Progenitor cell of endocrine pancreas (in vitro differentiated cells): ENCODE data around the gene SLC1A4. TPM values are rescaled to one million over a fixed set of nuclear protein-coding genes. Genes with fewer than 3 reads are reported as not detected.

Experiments
- DNase-seq: peaks from one replicate; pipeline ENCODE4 v3.0.0; 2021; ENCODE audit warnings: low spot score; ENCODE audit not compliant: unreplicated experiment
- H3K27ac Mint-ChIP-seq: 2 replicates; pipeline ENCODE4 v1.8.0; 2021; ENCODE audit warnings: mild to moderate bottlenecking, moderate library complexity, mixed read lengths
- H3K27me3 Mint-ChIP-seq: 2 replicates; pipeline ENCODE4 v1.8.0; 2021; ENCODE audit warnings: mixed read lengths
- H3K36me3 Mint-ChIP-seq: 2 replicates; pipeline ENCODE4 v1.8.0; 2022; ENCODE audit warnings: mixed read lengths; ENCODE audit not compliant: insufficient read depth
- H3K4me1 Mint-ChIP-seq: 2 replicates; pipeline ENCODE4 v1.8.0; 2021; ENCODE audit warnings: low read depth, mixed read lengths
- H3K4me3 Mint-ChIP-seq: 2 replicates; pipeline ENCODE4 v1.8.0; 2021; ENCODE audit warnings: low read depth, mild to moderate bottlenecking, moderate library complexity, mixed read lengths
- H3K9me3 Mint-ChIP-seq: 2 replicates; pipeline ENCODE4 v1.8.0; 2021; ENCODE audit warnings: low read depth, mixed read lengths
- total RNA-seq: library from RNA; stranded (reverse); gene quantifications from 2 replicates; pipeline ENCODE4 v1.2.1, GENCODE V29; 2021
- TF ChIP-seq, protein P1 (sequence below): fragments of 200-600 bp; sonication (generic); IDR thresholded peaks from one replicate; pipeline ENCODE4 v1.5.0; 2021; ENCODE audit warnings: antibody characterized with exemption, mild to moderate bottlenecking; ENCODE audit not compliant: unreplicated experiment

Gene SLC1A4
- total RNA-seq, 1 donor from 2014 or later = 12.5 TPM

DNA sequence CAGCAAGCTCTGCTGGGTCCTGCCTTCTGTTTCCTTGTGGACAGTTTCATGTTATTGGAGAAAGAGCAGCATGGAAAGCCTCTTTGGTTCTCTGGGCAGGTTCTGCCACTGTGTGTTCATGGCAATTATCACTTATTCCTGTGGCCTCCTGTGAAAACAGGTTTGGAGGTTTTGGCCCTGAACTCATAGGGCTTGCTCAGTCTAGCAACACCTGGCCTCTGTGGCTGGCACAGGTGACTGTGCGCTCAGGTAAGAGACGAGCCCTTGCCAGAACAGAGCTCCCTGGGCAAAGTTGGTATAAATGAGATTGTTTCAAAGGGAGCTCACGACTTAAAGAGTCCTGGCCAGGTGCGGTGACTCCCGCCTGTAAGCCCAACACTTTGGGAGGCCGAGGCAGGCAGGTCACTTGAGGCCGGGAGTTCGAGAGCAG lies 72.7 kb downstream of the SLC1A4 start:
- DNase-seq = no peak
- no peaks in the 10 kb centered on the region for H3K27me3 Mint-ChIP-seq
- TF ChIP-seq, protein P1, sequence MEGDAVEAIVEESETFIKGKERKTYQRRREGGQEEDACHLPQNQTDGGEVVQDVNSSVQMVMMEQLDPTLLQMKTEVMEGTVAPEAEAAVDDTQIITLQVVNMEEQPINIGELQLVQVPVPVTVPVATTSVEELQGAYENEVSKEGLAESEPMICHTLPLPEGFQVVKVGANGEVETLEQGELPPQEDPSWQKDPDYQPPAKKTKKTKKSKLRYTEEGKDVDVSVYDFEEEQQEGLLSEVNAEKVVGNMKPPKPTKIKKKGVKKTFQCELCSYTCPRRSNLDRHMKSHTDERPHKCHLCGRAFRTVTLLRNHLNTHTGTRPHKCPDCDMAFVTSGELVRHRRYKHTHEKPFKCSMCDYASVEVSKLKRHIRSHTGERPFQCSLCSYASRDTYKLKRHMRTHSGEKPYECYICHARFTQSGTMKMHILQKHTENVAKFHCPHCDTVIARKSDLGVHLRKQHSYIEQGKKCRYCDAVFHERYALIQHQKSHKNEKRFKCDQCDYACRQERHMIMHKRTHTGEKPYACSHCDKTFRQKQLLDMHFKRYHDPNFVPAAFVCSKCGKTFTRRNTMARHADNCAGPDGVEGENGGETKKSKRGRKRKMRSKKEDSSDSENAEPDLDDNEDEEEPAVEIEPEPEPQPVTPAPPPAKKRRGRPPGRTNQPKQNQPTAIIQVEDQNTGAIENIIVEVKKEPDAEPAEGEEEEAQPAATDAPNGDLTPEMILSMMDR = no peak
- H3K27ac Mint-ChIP-seq = no peak overlapping the region
- peaks cover 2% of the 10 kb centered on the region for H3K36me3 Mint-ChIP-seq
- no peaks in the 10 kb centered on the region for H3K9me3 Mint-ChIP-seq
- H3K4me3 Mint-ChIP-seq = no peak overlapping the region
- H3K4me1 Mint-ChIP-seq = peaks cover 21% of the 10 kb centered on the region

DNA sequence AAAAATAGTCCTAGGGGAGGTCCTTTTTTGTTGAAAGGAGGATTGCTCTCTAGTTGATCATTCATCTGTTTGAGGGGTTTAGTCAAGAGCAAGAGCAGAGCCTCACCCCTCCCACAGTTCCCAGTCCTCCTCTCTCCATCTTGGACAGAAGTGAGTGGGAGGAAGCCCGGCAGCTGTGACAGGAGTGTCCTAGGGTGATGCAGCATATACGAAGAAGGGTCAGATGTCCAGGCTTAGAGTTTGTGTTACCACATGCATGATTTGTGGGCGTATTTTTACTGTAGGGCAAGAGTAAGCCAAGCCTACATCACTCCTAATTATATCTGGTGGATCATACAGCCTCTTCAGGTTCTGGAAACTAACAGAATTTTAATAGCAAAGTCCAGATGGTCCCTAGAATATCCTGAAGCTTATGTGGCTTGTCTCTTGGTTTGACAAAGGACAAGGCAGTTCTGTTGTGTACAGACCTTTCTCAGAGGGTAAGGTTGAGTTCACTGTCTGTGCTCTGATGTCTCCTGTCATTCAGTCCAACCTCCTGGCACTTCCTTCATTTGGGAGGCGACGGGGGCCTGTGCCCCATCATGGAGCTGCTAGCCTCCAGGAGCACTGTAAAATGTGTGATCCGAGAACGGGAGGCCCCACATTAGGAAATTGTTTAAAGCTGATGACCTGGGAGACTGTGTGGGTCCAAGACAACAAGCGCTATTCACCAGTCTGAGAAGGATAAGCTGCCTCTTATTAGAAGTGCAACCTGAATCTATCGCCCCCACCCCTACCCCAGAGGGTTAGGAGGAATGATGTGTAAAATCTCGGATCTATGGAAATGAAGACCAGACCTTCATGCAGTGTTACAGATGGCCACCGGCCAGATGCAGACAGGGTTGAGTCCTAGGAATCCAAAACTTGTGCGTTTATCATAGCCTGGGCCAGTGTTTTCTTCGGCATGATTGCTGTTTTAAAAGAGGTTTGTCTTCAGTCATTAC lies 73.9 kb downstream of the SLC1A4 start:
- Mint-ChIP-seq H3K4me3 (no peak overlapping the region), H3K4me1 (peaks cover 12% of the 10 kb centered on the region)

DNA sequence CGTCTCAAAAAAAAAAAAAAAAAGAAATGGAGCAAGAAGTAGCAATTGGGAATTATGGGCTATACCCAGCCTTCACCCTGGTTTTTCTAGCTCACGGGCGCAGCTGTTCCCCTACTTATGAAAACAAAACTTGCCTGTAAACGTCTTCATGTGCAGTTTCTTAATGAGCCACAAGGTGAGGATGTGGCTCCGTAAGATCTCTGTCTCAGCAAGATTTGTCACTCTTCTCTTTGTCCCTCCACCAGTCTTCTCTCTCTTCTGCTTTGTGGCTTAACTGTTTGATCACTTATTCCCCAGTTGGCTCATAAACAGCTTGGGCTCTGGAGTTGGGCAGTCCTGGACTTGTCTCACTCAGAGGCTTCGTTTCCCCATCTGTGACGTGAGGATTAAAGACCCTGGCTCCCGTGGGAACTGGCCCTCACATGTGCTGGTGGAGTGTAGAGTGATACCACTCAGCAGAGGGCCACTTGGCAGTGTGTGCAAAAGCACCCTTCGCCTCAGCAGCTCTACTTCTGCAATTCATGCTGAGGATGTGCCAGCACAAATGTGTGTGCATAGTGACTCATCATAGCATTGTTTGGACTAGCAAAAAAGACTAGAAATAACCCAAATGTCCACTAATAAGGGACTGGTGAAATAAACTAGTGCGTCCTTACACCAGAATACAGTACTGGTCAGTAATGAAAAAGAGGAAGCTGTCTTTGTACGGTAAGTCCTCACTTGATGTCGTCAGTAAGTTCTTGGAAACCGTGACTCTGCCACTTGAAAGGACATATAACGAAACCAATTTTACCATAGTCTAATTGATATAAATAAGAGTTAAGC lies 75.7 kb downstream of the SLC1A4 start:
- no peaks in the 10 kb centered on the region for H3K27me3 Mint-ChIP-seq
- no peak overlapping the region for H3K4me3 Mint-ChIP-seq
- TF ChIP-seq, protein P1 = peak; percentile 62
- peaks cover 11% of the 10 kb centered on the region for H3K4me1 Mint-ChIP-seq
- no peaks in the 10 kb centered on the region for H3K9me3 Mint-ChIP-seq
- no peak overlapping the region for H3K27ac Mint-ChIP-seq
- no peak for DNase-seq
- peaks cover 2% of the 10 kb centered on the region for H3K36me3 Mint-ChIP-seq

More for the DNA sequence above, 73.9 kb downstream of the SLC1A4 start:
- no peaks in the 10 kb centered on the region for H3K9me3 Mint-ChIP-seq
- H3K36me3 Mint-ChIP-seq = peaks cover 2% of the 10 kb centered on the region
- DNase-seq = no peak
- no peaks in the 10 kb centered on the region for H3K27me3 Mint-ChIP-seq
- TF ChIP-seq, protein P1 = no peak
- no peak overlapping the region for H3K27ac Mint-ChIP-seq

DNA sequence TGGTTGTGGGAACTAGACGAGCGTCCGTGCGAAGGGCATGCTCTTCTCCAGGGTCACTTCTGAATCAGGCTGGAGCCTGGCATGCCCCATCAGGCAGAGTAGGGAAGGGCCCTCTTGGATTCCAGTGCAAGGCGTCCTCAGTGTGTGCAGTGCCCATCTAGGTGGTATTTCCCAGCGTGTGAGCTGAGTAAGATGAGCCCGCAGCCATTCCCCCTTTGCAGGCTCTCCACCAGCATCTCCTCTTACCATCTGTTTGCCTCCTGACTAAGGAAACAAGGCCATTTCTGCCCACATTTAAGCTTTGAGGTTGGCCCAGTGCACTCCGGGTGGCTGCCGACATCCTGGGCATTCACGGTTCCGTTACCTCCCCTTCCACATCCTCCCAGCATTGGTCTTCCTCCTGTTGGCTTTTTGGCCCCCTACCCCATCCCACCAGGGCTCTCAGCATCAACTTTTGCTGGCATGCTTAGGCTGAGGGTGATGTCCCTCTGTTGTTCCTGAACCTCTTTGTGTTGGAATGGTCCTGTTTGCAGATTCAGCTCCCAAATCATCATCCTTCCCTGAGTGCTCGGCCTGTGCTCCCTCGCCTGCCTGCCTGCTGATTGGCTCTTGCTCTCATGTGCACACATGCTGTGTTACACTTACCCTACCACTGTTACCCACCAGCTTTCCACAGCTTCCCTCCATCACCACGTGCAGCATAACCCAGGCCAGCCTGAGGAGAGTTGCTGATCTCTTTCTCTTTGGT lies 78.8 kb downstream of the SLC1A4 start:
- H3K4me3 Mint-ChIP-seq = no peak overlapping the region
- peaks cover 8% of the 10 kb centered on the region for H3K36me3 Mint-ChIP-seq
- no peak for DNase-seq
- H3K9me3 Mint-ChIP-seq = no peaks in the 10 kb centered on the region
- no peak overlapping the region for H3K27ac Mint-ChIP-seq
- no peaks in the 10 kb centered on the region for H3K27me3 Mint-ChIP-seq
- H3K4me1 Mint-ChIP-seq = peaks cover 3% of the 10 kb centered on the region
- TF ChIP-seq, protein P1 = no peak
